Measurements from ENCODE around the gene ZNF460.

- no peak for TF ChIP-seq CTCF (IDR thresholded peaks at IDR 0.05; ENCODE audit: insufficient read depth, low read length, poor library complexity, severe bottlenecking)
- no peak for TF ChIP-seq EZH2phosphoT487 (conservative IDR thresholded peaks at IDR 0.05; ENCODE audit: low read length)
Observed at GRCh38 chr19:57334191-57334590, 53.9 kb downstream of the ZNF460 start.
